Fibroblast of villous mesenchyme (primary cell): ENCODE data around the gene CABLES2. TPM values are rescaled to one million over a fixed set of nuclear protein-coding genes. Genes with fewer than 3 reads are reported as not detected.

Experiments
- DNase-seq: peaks from one replicate; pipeline ENCODE4 v3.0.0-alpha.2; 2010; ENCODE audit warnings: low read depth
- H3K4me3 ChIP-seq: 2 replicates; pipeline ENCODE4 v1.5.1; 2011; ENCODE audit warnings: low read depth, mild to moderate bottlenecking, low read length
- CTCF ChIP-seq: IDR thresholded peaks from 2 replicates; pipeline ENCODE4 v1.5.1; 2012; ENCODE audit warnings: low read depth, mild to moderate bottlenecking, low read length; ENCODE audit not compliant: insufficient read depth
- total RNA-seq: library from RNA; depleted of rRNA; stranded (reverse); fragments of >200 nt; gene quantifications from 2 replicates; pipeline ENCODE4 v1.2.3, GENCODE V29; 2012

The CABLES2 gene
- total RNA-seq, 1 donor: 1.7 TPM

- no peak for DNase-seq
- TF ChIP-seq CTCF: no peak
- H3K4me3 ChIP-seq: no peak overlapping the region
These were observed 45.1 kb downstream of the CABLES2 start for GRCh38 chr20:62361799-62362589.

- TF ChIP-seq CTCF: no peak
- no peak overlapping the region for H3K4me3 ChIP-seq
- DNase-seq: no peak
These were observed 46.0 kb downstream of the CABLES2 start for GRCh38 chr20:62360854-62361798.

GRCh38 chr20:62359491-62360121 lies 47.5 kb downstream of the CABLES2 start:
- no peak overlapping the region for H3K4me3 ChIP-seq
- no peak for TF ChIP-seq CTCF
- DNase-seq: peak; percentile 83

- TF ChIP-seq CTCF: no peak
- no peak for DNase-seq
- no peak overlapping the region for H3K4me3 ChIP-seq
These were observed 48.0 kb downstream of the CABLES2 start for GRCh38 chr20:62359043-62359490.

- TF ChIP-seq CTCF: no peak
- no peak overlapping the region for H3K4me3 ChIP-seq
- DNase-seq: no peak
These were observed 48.7 kb downstream of the CABLES2 start for GRCh38 chr20:62358171-62359042.

- peak; percentile 49 for DNase-seq
- no peak overlapping the region for H3K4me3 ChIP-seq
These were observed 49.4 kb downstream of the CABLES2 start for GRCh38 chr20:62357681-62358080.

More at GRCh38 chr20:62357681-62358080, 49.4 kb downstream of the CABLES2 start:
- no peak for TF ChIP-seq CTCF
